NCI-H128 (cell line): Measurements from ENCODE around the gene CCM2L.

Source experiments
- DNase-seq: peaks from one replicate; lab custom pipeline; 2025; ENCODE audit not compliant: unreplicated experiment; lab: John Stamatoyannopoulos, UW

Gene CCM2L

DNA sequence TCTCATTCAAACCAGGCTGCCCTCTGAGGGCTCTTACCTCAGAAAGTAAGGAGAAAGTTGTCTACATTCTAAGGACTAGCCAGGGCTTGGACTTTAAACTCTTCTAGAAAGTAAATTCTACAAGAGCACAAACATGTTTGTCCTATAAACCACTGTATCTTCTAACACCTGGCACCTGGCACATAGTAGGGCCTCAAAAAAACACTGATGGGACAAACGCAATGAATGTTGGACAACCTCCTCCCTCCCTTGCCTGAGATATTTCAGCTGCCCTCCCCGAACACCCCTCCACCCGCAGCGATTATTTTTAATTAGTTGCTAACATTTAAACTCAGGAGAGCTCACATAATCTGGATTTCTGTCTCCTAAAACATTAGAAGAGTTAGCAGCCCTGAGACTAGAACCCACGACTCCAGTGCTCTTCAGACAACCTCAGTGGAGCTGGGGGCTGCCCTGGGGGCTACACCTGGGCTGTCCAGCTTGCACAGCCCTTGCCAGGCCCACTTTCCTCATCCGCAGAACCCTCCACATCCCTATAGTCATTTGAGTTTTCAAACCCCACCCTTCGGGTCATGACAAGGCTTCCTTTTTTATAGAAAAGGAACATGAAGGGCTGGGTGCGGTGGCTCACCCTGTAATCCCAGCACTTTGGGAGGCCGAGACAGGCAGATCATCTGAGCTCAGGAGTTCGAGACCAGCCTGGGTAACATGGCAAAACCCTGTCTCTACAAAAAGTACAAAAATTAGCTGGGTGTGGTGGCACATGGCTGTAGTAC is 46.7 kb downstream of the CCM2L start:
- no peak for DNase-seq

DNA sequence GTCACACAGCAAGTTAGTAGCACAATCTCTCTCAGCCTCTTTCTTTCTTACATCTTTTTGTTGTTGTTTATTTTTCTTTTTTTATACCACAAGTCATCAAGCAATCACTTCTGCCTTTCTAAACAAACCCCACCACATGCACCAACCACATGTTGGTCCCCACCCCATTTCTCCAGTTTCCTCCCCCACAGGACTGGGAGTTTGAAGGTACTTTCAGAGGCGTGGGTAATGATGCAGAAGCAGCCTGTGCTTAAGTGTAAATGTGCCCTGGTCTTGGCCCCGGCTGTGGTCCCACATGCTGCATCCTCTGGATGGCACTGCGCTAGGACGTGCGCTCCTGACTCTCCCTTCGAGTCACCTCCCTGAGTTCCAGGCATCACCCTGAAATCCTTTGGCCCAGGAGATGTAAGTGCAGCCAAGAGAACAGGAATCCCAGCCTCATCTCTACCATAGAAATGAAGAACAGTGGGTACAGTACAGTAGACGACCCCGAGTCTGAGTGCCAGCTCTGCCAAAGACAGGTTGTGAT is 47.5 kb downstream of the CCM2L start:
- DNase-seq, result no peak

DNA sequence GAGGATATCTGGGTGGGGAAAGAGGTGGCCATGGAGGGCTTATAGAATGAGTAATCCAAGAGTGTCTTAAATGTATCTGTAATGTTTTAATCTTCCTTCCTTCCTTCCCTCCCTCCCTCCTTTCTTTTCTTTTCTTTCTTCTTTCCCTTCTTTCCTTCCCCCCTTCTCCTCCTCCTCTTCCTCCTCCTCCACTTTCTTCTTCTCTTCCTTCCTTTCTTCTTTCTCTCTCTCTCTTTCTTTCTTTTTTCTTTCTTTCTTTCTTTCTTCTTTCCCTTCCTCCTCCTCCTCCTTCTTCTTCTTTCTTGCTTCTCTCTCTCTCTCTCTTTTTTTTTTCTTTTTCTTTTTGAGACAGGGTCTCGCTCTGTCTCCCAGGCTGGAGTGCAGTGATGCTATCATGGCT is 49.0 kb downstream of the CCM2L start:
- DNase-seq, result no peak

DNA sequence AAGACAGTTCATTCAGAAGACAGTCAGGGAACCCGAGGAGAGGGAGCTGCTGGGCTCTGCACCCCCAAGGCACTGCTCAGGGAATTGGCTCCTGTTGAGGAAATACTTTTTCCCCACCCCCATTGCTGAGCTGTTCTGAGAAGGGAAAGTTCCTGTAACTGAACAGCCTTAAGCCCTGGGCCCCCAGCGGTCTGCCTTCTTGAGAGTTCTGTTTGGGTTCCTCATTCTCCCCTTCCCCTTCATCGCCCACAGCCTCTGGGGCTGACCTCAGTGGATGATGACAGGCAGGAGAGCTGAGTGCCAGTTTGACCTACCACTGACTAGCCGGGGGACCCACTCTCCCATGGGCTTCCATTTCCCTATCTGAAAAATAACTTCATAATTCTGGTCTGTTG is 52.5 kb downstream of the CCM2L start:
- no peak for DNase-seq

DNA sequence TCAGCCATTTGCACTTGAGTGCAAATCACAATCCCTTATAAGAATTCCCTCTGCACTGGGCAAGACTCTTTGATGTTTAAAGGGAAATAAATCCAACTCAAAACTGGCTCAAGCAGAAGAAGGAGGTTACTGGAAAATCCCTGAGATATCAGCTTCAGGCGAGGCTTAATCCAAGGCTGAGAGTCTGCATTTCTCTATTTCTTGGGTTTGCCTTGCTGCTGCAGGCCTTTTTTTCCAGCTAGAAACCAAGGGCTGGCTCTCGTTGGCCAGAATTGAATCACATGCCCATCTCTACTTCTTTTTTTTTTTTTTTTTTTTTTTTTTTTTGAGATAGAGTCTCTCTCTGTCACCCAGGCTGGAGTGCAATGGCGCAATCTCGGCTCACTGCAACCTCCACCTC is 53.5 kb downstream of the CCM2L start:
- no peak for DNase-seq

DNA sequence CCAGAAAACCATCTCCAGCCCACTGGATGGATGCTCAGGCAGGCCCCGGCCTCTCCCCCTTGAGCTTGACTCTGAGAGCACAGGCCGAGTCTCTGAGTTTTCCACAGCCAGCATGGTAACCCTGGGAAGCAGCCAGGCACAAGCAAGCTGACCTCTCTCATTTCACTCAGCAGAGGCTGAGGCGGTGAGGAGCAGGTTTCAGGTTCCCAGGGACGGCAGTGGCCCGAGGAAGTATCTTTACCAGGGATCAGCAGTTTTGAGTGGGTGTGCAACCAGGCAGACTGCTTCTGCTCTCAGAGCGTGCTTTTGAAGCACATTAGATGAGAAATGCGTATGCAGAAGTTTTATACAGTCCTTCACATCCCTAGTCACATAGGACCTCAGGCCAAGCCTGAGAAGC is 54.4 kb downstream of the CCM2L start:
- no peak for DNase-seq

DNA sequence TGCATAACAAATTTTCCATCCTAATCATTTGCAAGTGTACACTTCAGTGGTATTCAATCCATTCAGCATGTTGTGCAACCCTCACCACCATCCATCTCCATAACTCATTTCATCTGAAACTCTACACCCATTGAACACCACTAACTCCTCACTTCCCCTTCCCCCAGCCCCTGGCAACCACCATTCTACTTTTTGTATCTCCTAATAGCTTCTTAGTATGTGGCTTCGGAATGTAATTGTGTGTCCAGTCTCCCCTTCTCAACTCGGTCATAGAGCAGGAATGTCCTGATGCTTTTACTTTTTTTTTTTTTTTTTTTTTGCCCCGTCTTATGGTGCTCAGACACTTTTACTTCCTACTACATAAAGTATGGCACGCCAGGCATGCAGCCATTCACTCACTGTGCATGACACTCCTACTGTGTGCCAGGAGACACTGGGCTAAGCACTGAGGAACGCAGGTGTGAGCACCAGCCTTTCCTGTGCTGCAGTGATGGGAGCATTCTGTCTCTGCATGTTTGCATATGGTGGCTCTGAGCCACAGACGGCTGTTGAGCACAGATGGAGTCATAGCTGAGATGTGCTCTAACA is 57.1 kb downstream of the CCM2L start:
- DNase-seq, result no peak

DNA sequence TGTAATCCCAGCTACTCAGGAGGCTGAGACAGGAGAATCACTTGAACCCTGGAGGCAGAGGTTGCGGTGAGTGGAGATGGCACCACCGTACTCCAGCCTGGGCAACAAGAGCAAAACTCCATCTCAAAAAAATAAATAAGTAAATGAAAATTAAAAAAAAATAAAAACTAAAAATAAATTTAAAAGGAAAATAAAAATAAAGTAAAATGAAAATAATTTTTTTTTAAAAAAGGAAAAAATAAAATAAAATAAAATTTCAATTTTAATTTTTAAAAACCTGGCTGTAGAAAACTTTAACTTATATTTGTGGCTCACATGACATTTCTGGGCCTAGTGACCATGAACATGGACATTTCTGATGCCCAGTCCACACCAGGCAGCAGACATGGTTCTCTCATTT is 57.9 kb downstream of the CCM2L start:
- no peak for DNase-seq

DNA sequence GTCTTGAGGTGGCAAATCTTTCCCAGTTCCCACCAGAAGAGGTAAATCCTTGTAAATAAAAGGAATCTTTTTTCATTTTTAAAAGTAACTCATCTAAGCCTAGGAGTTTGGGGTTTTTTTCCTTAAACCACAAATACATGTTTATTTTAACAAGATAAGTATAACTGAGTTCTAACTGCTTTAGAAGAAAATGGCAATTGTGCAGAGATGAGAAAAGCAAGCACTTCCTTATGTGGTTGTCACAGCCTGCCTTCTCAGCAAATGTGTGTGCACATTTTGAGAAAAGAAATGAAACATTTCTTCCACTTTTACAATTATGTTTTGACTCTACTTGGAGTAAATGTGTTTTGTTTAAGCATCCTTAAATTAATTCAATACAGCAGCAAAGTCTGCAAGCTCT is 59.5 kb downstream of the CCM2L start:
- no peak for DNase-seq

DNA sequence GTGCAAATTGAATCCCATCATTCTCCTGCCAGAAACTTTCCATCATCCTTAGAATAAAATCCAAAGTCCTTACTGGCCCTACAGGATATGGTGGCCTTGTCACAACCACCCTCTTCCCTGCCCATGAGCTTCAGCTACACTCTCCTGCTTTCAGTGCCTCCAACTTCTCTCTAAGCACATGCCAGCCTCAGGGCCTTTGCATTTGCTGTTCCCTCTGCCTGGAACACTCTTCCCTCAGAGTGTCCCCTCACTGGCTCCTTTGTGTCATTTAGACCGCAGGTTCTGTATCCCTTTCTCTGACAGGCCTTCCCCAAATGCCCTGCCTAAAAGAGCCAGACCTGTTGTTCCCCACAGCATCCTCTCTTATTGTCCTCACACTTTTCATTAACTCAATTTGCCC is 60.0 kb downstream of the CCM2L start:
- no peak for DNase-seq

DNA sequence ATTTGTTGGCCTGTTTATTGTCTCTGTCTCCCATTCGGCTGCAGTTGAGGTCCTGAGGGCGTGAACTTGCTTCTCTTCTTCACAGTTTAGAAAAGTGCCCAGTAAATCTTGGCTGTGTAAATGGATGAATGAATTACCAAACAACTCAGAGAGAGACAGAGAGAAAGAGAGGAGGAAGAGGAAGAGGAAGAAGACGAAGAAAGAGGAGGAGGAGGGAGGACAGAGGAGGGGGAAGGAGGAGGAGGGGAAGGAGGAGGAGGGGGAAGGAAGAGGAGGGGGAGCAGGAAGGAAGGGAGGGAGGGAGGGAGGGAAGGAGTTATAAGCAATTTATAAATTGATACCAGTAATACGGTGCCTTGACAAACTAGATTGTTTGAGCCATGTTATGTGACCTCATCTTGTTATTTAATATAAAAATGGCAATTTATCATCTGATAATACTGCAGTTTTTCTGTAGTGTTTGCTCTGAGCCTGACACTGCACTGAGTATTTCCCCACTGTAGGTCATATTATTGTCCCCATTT is 60.5 kb downstream of the CCM2L start:
- DNase-seq, result no peak

DNA sequence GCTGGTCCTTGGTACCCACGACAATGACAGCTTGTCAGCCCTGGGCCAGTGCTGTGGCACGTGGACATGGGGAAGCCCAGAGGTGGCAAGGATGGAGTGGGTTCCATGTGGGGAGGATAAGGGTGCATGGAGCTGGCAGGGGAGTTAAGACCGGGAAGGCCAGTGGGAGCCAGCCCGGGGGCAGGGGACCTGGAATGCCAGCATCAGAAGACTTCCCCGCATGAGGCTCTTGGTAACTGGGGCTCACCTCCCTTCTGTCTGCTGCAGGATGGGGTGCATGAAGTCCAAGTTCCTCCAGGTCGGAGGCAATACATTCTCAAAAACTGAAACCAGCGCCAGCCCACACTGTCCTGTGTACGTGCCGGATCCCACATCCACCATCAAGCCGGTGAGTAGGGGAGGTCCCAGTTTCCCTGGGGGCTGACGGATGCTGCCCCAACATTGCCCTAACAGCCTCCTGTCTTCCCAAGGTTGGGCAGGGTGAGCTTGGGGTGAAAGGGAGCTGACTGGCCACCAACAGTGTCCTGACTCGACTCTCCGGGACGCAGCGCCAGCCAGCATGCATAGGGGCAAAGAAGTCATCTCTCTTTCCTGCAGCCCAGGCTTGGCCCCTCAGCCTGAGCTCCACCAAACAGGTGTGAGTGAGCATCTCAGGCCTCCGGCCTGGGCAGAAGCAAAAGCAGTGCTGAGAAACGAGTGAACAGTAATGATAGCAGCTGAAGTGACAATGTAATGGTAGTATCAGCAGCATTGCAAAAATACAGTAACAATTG is 61.3 kb downstream of the CCM2L start:
- DNase-seq, result no peak

DNA sequence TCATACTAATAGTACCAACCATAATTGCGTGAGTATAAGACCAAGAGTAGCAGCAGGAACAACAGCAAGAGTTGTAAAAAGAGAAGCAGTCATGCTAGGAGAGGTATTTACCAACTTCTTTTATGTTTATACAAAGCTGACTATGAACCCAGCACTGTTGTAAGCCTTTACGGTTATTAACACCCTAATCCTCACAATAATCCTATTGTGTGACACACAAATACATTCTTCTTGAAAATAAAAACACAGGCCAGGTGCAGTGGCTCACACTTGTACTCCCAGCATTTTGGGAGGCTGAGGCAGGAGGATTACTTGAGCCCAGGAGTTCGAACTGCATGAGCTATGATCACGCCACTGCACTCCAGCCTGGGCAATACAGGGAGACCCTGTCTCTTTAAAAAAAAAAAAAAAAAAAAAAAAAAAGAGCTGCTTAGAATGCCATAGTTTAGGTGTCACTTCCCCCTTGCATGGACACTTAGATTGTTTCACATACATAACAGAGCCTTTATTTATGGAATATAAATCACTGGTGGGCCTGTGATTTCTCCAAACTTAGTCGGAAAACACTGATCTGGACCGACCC is 62.0 kb downstream of the CCM2L start:
- no peak for DNase-seq

DNA sequence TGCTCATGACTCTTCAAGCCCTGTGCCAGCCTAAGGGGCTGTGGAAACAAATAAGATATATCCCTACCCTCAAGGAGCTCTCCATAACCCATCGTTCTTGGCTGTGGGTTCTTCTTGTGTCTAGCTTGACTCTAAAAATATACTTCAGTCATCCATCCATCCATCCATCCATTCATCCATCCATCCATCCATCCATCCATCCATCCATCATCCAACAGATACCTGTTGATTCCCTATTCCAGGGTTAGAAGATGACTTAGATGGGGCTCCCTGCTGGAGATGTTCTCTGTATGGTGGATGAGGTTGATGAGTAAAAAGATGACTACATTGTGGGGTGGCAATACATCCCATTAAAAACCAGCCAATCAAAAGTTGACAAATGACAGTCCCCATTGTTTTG is 65.3 kb downstream of the CCM2L start:
- DNase-seq, result no peak

DNA sequence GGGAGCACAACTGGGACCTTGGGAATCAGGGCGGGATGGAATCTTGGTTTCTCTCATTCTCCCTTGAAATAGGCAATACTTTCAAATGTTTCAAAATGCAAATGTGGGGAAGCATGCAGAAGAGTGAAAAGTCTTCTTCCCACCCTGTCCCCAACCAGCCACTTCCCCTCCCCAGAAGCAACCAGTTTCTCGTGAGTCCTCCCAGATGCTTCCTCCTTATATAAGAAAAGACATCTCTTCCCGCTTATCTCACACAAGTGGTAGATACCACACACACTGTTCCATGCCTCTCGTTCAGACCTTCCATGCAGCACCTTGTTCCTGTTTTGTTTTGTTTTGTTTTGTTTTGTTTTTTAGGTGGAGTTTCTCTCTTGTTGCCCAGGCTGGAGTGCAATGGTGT is 67.0 kb downstream of the CCM2L start:
- no peak for DNase-seq

DNA sequence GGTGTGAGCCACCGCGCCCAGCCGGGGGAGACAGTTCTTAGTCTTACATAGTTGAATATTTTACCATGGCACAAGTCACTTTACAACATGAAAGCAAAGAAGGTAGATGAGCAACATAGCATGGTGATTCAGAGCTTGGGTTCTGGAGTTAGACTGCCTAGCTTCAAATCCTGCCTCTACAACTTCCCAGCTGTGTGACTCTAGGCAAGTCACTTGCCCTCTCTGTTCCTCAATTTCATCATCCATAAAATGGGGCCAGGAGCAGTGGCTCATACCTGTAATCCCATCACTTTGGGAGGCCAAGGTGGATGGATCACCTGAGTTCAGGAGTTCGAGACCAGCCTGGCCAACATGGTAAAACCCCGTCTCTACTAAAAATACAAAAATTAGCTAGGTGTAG is 68.1 kb downstream of the CCM2L start:
- DNase-seq, result no peak

DNA sequence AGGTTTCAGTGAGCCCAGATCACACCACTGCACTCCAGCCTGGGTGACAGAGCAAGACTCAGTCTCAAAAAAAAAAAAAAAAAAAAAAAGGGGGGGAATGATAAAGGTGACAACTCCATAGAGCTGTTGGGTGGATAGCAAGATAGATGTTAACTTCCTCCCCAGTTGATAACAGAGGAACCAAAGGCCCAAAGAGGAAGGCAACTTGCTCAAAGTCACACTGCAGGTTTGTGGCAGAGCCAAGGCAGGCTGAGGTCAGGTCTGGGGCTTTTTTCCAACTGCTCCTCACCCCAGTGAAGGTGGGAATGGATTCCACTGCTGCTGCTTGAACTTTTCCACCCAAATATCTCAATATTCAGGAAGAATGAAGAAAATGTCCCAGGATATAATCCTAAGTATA is 68.6 kb downstream of the CCM2L start:
- DNase-seq, result no peak

DNA sequence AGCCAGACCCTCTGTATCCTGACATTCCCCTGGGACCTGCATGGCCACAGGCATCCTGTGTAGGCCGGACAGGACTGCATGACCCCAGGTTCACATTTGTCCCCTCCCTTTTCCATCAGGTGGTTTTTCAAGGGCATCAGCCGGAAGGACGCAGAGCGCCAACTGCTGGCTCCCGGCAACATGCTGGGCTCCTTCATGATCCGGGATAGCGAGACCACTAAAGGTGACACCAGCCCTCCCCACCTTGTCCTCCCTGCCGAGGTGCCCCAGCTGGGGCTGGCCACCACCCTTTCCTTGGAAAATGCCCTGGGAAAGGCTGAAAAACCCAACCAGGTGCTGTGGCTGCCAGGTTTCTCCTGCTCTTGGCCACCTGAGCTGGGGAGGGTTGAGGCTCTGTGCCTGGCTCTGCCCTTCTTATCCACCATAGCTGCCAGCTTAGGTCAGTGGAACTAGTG is 69.4 kb downstream of the CCM2L start:
- DNase-seq, result no peak

DNA sequence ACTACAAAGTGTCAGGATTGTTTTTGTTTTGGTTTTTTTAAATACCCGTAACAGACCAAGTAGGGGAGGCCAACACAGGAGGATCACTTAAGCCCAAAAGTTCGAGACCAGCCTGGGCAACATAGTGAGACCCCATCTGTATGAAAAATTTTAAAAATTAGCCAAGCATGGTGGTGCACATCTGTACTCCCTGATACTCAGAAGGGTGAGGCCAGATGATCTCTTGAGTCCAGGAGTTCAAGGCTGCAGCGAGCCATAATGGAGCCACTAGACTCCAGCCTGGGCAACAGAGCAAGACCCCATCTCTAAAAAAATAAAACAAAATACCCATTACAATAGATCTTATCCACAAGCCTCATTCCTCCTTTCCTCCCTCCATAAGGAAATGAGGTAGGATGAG is 70.5 kb downstream of the CCM2L start:
- DNase-seq, result no peak
